ENCODE results near the gene CISD1. TPM values are rescaled to one million over a fixed set of nuclear protein-coding genes. Genes with fewer than 3 reads are reported as not detected.

The CISD1 gene
- total and polyA plus RNA-seq, 4 donors, result 10.3 to 24.1 (median 16.6) TPM

GRCh38 chr10:58281092-58281752 lies 12.3 kb downstream of the CISD1 start:
- no peak for TF ChIP-seq CTCF (IDR thresholded peaks at IDR 0.05; ENCODE audit: control extremely low read depth, extremely low read depth)
- 74 to 93% methylated on average over 2 of the region's 2 CpGs for WGBS, 2 donors
- H3K9ac ChIP-seq (ENCODE audit: insufficient read depth in 1 of 2, low read length in 2 of 2), result no peak overlapping the region
- peaks cover 0 to 4% (median 1%) of the 10 kb centered on the region in 4 donors for H3K36me3 ChIP-seq (ENCODE audit: control insufficient read depth in 4 of 4, insufficient read depth in 4 of 4, low read length in 4 of 4)
- peaks cover 0 to 6% (median 0%) of the 10 kb centered on the region in 5 donors for H3K4me1 ChIP-seq (ENCODE audit: control insufficient read depth in 5 of 5, insufficient read depth in 5 of 5, low read length in 5 of 5)
- H3K27me3 ChIP-seq (ENCODE audit: control insufficient read depth in 3 of 3, insufficient read depth in 3 of 3, low read length in 2 of 3), result no peaks in the 10 kb centered on the region
- no peak for DNase-seq
- H3K27ac ChIP-seq (ENCODE audit: low read depth in 1 of 2, low read length in 1 of 2), result no peak overlapping the region
- H3K4me3 ChIP-seq, result no peak overlapping the region
- ATAC-seq (ENCODE audit: insufficient read depth, low FRiP score), result no peak
- H3K9me3 ChIP-seq (ENCODE audit: control insufficient read depth in 4 of 4, insufficient read depth in 3 of 4, low read length in 3 of 4), result no peaks in the 10 kb centered on the region

GRCh38 chr10:58282615-58283014 lies 13.7 kb downstream of the CISD1 start:
- Histone ChIP-seq H3K4me3 (no peak overlapping the region), H3K27ac (ENCODE audit: low read depth in 1 of 2, low read length in 1 of 2) (no peak overlapping the region), H3K4me1 (ENCODE audit: control insufficient read depth in 5 of 5, insufficient read depth in 5 of 5, low read length in 5 of 5) (peaks cover 0 to 6% (median 0%) of the 10 kb centered on the region in 5 donors), H3K9me3 (ENCODE audit: control insufficient read depth in 4 of 4, insufficient read depth in 3 of 4, low read length in 3 of 4) (no peaks in the 10 kb centered on the region), H3K9ac (ENCODE audit: insufficient read depth in 1 of 2, low read length in 2 of 2) (no peak overlapping the region), H3K36me3 (ENCODE audit: control insufficient read depth in 4 of 4, insufficient read depth in 4 of 4, low read length in 4 of 4) (peaks cover 0 to 7% (median 1%) of the 10 kb centered on the region in 4 donors), H3K27me3 (ENCODE audit: control insufficient read depth in 3 of 3, insufficient read depth in 3 of 3, low read length in 2 of 3) (no peaks in the 10 kb centered on the region)
- WGBS, 2 donors, result 17 to 42% methylated on average over 3 of the region's 3 CpGs
- DNase-seq (peak in 2 of 3 donors; percentile 23 to 25), ATAC-seq (ENCODE audit: insufficient read depth, low FRiP score) (peak; percentile 62)
- no peak for TF ChIP-seq CTCF (IDR thresholded peaks at IDR 0.05; ENCODE audit: control extremely low read depth, extremely low read depth)

- Histone ChIP-seq H3K9me3 (ENCODE audit: control insufficient read depth in 4 of 4, insufficient read depth in 3 of 4, low read length in 3 of 4) (no peaks in the 10 kb centered on the region), H3K9ac (ENCODE audit: insufficient read depth in 1 of 2, low read length in 2 of 2) (no peak overlapping the region), H3K36me3 (ENCODE audit: control insufficient read depth in 4 of 4, insufficient read depth in 4 of 4, low read length in 4 of 4) (peaks cover 0 to 5% (median 0%) of the 10 kb centered on the region in 4 donors), H3K4me1 (ENCODE audit: control insufficient read depth in 5 of 5, insufficient read depth in 5 of 5, low read length in 5 of 5) (peaks cover 0 to 3% (median 0%) of the 10 kb centered on the region in 5 donors), H3K4me3 (no peak overlapping the region), H3K27me3 (ENCODE audit: control insufficient read depth in 3 of 3, insufficient read depth in 3 of 3, low read length in 2 of 3) (no peaks in the 10 kb centered on the region), H3K27ac (ENCODE audit: low read depth in 1 of 2, low read length in 1 of 2) (no peak overlapping the region)
- 69 to 80% methylated on average over 5 of the region's 5 CpGs for WGBS, 2 donors
- ATAC-seq (ENCODE audit: insufficient read depth, low FRiP score), result peak; percentile 53
- peak; percentile 31 to 74 (median 70) for DNase-seq
- peak; percentile 70 for TF ChIP-seq CTCF (IDR thresholded peaks at IDR 0.05; ENCODE audit: control extremely low read depth, extremely low read depth)
These were observed 22.7 kb downstream of the CISD1 start for GRCh38 chr10:58291538-58292174.

All from lung (tissue), 12 donors.